SK-N-SH treated with all-trans-retinoic acid at 6 μM for 48 hours (cell line): Measurements from ENCODE around the gene SYNE1.

Experiments used
- ATAC-seq: fragments of 200-7000 bp; cut with Tn5 transposase; 3 replicates; pipeline ENCODE4 v1.9.1; 2020; ENCODE audit warnings: mild to moderate bottlenecking, moderate library complexity
- ARNTL ChIP-seq: fragments of 450-650 bp; formaldehyde crosslinking; IDR thresholded peaks from 2 replicates; pipeline ENCODE4 v1.5.0; 2020; ENCODE audit warnings: low read depth, mild to moderate bottlenecking, moderate library complexity, borderline replicate concordance
- BACH2 ChIP-seq: fragments of 250-450 bp; sonication (Bioruptor Pico); IDR thresholded peaks from 2 replicates; pipeline ENCODE4 v1.9.0; 2021; ENCODE audit warnings: mild to moderate bottlenecking, borderline replicate concordance
- CREB5 ChIP-seq: fragments of 250-450 bp; sonication (Bioruptor Pico); IDR thresholded peaks from 2 replicates; pipeline ENCODE4 v1.5.1; 2020; ENCODE audit warnings: low read depth, mild to moderate bottlenecking, moderate library complexity
- CSDC2 ChIP-seq: fragments of 250-450 bp; sonication (Bioruptor Pico); IDR thresholded peaks from 2 replicates; pipeline ENCODE4 v1.5.0; 2020; ENCODE audit warnings: mild to moderate bottlenecking, moderate library complexity
- CSRNP3 ChIP-seq: fragments of 250-450 bp; sonication (Bioruptor Pico); IDR thresholded peaks from 2 replicates; pipeline ENCODE4 v1.5.1; 2021; ENCODE audit warnings: mild to moderate bottlenecking, moderate library complexity
- ESRRG ChIP-seq: fragments of 250-450 bp; sonication (Bioruptor Pico); IDR thresholded peaks from 2 replicates; pipeline ENCODE4 v1.6.1; 2021; ENCODE audit warnings: mild to moderate bottlenecking
- GLIS3 ChIP-seq: fragments of 250-450 bp; sonication (Bioruptor Pico); IDR thresholded peaks from 2 replicates; pipeline ENCODE4 v1.5.0; 2020; ENCODE audit warnings: mild to moderate bottlenecking, moderate library complexity
- ISL1 ChIP-seq: fragments of 250-450 bp; sonication (Bioruptor Pico); IDR thresholded peaks from 2 replicates; pipeline ENCODE4 v2.1.2; 2022; ENCODE audit warnings: mild to moderate bottlenecking, moderate library complexity
- OSR1 ChIP-seq: fragments of 250-450 bp; sonication (Bioruptor Pico); IDR thresholded peaks from 2 replicates; pipeline ENCODE4 v1.8.0; 2022; ENCODE audit warnings: moderate library complexity, mild to moderate bottlenecking, inconsistent platforms
- PATZ1 ChIP-seq: fragments of 250-450 bp; sonication (Bioruptor Pico); IDR thresholded peaks from 2 replicates; pipeline ENCODE4 v1.8.0; 2020; ENCODE audit warnings: mild to moderate bottlenecking, moderate library complexity, borderline replicate concordance
- POU6F1 ChIP-seq: fragments of 250-450 bp; sonication (Bioruptor Pico); IDR thresholded peaks from 2 replicates; pipeline ENCODE4 v1.8.0; 2021; ENCODE audit warnings: low read depth, mild to moderate bottlenecking, moderate library complexity, borderline replicate concordance
- PPARA ChIP-seq: fragments of 250-450 bp; sonication (Bioruptor Pico); IDR thresholded peaks from 2 replicates; pipeline ENCODE4 v1.5.0; 2020; ENCODE audit warnings: mild to moderate bottlenecking, borderline replicate concordance
- RARB ChIP-seq: fragments of 250-450 bp; sonication (Bioruptor Pico); IDR thresholded peaks from 2 replicates; pipeline ENCODE4 v1.8.0; 2021; ENCODE audit warnings: mild to moderate bottlenecking, moderate library complexity
- SNAI2 ChIP-seq: fragments of 250-450 bp; sonication (Bioruptor Pico); IDR thresholded peaks from 2 replicates; pipeline ENCODE4 v1.5.0; 2020; ENCODE audit warnings: mild to moderate bottlenecking, moderate library complexity
- TCF4 ChIP-seq: fragments of 250-450 bp; sonication (Bioruptor Pico); IDR thresholded peaks from 2 replicates; pipeline ENCODE4 v1.8.0; 2021; ENCODE audit warnings: mild to moderate bottlenecking, moderate library complexity, borderline replicate concordance
- TSHZ2 ChIP-seq: fragments of 250-450 bp; sonication (Bioruptor Pico); IDR thresholded peaks from 2 replicates; pipeline ENCODE4 v1.5.0; 2020; ENCODE audit warnings: mild to moderate bottlenecking, moderate library complexity
- ZFP3 ChIP-seq: fragments of 250-450 bp; sonication (Bioruptor Pico); IDR thresholded peaks from 2 replicates; pipeline ENCODE4 v1.5.0; 2020; ENCODE audit warnings: mild to moderate bottlenecking, moderate library complexity
- ZFP30 ChIP-seq: fragments of 450-650 bp; formaldehyde crosslinking; IDR thresholded peaks from 2 replicates; pipeline ENCODE4 v1.5.0; 2022; ENCODE audit warnings: mild to moderate bottlenecking, moderate library complexity
- ZNF565 ChIP-seq: fragments of 450-650 bp; formaldehyde crosslinking; conservative IDR thresholded peaks from 2 replicates; pipeline ENCODE4 v1.5.0; 2020; ENCODE audit warnings: low read depth, mild to moderate bottlenecking, moderate library complexity
- ZNF70 ChIP-seq: fragments of 450-650 bp; formaldehyde crosslinking; IDR thresholded peaks from 2 replicates; pipeline ENCODE4 v1.5.0; 2020; ENCODE audit warnings: mild to moderate bottlenecking, moderate library complexity
- ZNF8 ChIP-seq: fragments of 450-650 bp; formaldehyde crosslinking; IDR thresholded peaks from 2 replicates; pipeline ENCODE4 v1.5.0; 2020; ENCODE audit warnings: mild to moderate bottlenecking, moderate library complexity

Gene SYNE1

GRCh38 chr6:152121910-152122309, 515.3 kb downstream of the SYNE1 start (continued):
- no peak for TF ChIP-seq TSHZ2
- TF ChIP-seq POU6F1 (CRISPR knock-in tag) = no peak
- no peak for TF ChIP-seq CSDC2 (CRISPR knock-in tag)

GRCh38 chr6:152119831-152120230, 517.3 kb downstream of the SYNE1 start:
- no peak for ATAC-seq
- no peak for TF ChIP-seq CREB5 (CRISPR knock-in tag)
- TF ChIP-seq ZFP30 (CRISPR knock-in tag) = no peak
- no peak for TF ChIP-seq PATZ1 (CRISPR knock-in tag)
- no peak for TF ChIP-seq SNAI2 (CRISPR knock-in tag)
- TF ChIP-seq ESRRG (CRISPR knock-in tag) = no peak
- no peak for TF ChIP-seq ZNF70 (CRISPR knock-in tag)
- no peak for TF ChIP-seq ARNTL (CRISPR knock-in tag)
- no peak for TF ChIP-seq ZFP3 (CRISPR knock-in tag)
- no peak for TF ChIP-seq ISL1 (CRISPR knock-in tag)
- no peak for TF ChIP-seq PPARA (CRISPR knock-in tag)

GRCh38 chr6:152118678-152119077, 518.5 kb downstream of the SYNE1 start:
- TF ChIP-seq OSR1 (CRISPR knock-in tag) (no peak), GLIS3 (CRISPR knock-in tag) (no peak), ZNF565 (CRISPR knock-in tag) (no peak), ESRRG (CRISPR knock-in tag) (no peak)

GRCh38 chr6:152118224-152118623, 518.9 kb downstream of the SYNE1 start:
- ATAC-seq = no peak
- TF ChIP-seq ZFP3 (CRISPR knock-in tag) = no peak
- no peak for TF ChIP-seq CREB5 (CRISPR knock-in tag)
- no peak for TF ChIP-seq POU6F1 (CRISPR knock-in tag)
- TF ChIP-seq ISL1 (CRISPR knock-in tag) = no peak
- TF ChIP-seq ZNF70 (CRISPR knock-in tag) = no peak
- TF ChIP-seq BACH2 (CRISPR knock-in tag) = no peak
- no peak for TF ChIP-seq CSDC2 (CRISPR knock-in tag)
- no peak for TF ChIP-seq CSRNP3
- no peak for TF ChIP-seq OSR1 (CRISPR knock-in tag)
- no peak for TF ChIP-seq ZNF8 (CRISPR knock-in tag)
- no peak for TF ChIP-seq PPARA (CRISPR knock-in tag)
- TF ChIP-seq RARB (CRISPR knock-in tag) = no peak
- no peak for TF ChIP-seq TCF4 (CRISPR knock-in tag)
- no peak for TF ChIP-seq SNAI2 (CRISPR knock-in tag)
- TF ChIP-seq ZFP30 (CRISPR knock-in tag) = no peak
- no peak for TF ChIP-seq TSHZ2

More at GRCh38 chr6:152118678-152119077, 518.5 kb downstream of the SYNE1 start:
- ATAC-seq = no peak
